GM18858 (cell line): Measurements from ENCODE around the gene RAI1.

Experiments
- ATAC-seq: cut with Tn5 transposase; IDR thresholded peaks from one replicate; pipeline ENCODE4 v1.9.1; 2021; ENCODE audit not compliant: unreplicated experiment

The RAI1 gene

DNA sequence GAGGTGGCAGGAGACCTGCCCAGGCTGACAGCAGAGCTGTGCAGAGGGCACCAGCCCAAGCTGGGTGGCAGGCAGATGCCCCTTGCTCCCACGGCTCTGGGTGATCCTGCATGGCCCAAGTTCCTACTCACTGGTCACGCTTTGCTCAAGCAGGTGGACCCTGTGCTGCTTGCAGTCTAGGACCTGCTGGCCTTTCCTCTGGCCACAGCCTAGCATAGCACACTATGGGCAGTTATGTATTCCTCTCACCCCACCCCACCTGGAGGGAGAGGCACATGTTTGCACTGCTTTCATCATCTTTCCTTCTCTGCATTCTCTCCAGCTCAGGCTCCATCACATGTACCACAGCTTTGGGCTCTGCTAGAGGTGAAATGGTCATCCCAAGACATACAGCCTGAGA lies 175.1 kb downstream of the RAI1 start:
- no peak for ATAC-seq

DNA sequence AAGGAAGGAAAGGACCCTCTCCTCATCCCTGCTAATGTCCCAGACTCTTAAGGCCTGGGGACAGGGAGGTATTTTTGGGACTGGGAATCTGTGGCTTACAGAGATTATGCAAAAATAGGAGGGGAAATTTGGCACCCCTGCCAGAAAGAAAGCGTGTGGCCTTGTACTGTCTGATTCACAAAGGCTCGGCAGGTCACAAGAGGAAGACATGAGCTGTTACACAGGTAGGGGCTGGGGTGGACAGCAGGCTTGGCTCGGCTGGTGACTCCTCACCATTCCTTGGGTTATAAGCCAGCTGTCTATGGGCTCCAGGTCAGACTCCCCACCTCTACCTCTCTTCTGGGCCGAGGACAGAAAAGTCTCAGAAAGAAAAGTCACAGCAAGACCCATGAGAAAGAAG lies 176.2 kb downstream of the RAI1 start:
- no peak for ATAC-seq

- no peak for ATAC-seq
These were observed 178.9 kb downstream of the RAI1 start for GRCh38 chr17:17859909-17860765.

DNA sequence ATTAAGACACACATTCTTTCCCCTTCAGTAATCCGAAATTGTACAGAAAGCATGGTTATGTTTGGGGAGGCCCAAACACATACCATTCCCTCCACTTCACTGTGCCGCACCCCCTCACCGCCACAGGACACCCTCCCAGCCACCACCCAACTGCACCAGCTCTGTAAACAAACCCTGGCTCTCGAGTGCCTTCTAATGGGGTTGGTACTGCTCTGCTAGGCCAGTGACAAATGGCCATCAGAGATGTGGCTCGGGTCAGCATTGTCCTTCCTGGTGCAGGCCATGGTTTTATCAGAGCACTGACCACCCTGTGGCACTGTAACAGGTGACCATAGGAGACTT lies 179.5 kb downstream of the RAI1 start:
- ATAC-seq: no peak
